GM12892 (cell line): ENCODE measurements around the gene LENEP.

ENCODE experiments used
- DNase-seq: peaks from one replicate; pipeline ENCODE4 v3.0.0; 2011; ENCODE audit not compliant: insufficient read length
- FAIRE-seq: peaks from 2 replicates; lab custom pipeline; 2011; peaks lifted over from hg19 to GRCh38; lab: Jason Lieb, UNC
- POLR2A ChIP-seq: IDR thresholded peaks from 2 replicates; pipeline ENCODE4 v1.6.1; 2011; ENCODE audit warnings: low read depth, low read length, control low read depth
- POLR2AphosphoS5 ChIP-seq: IDR thresholded peaks from 2 replicates; pipeline ENCODE4 v1.6.1; 2011; ENCODE audit warnings: low read depth, low read length, control low read depth
- TAF1 ChIP-seq: IDR thresholded peaks from 2 replicates; pipeline ENCODE4 v1.6.1; 2011; ENCODE audit warnings: low read depth, mild to moderate bottlenecking, control low read depth, low read length, borderline replicate concordance

The LENEP gene

DNA sequence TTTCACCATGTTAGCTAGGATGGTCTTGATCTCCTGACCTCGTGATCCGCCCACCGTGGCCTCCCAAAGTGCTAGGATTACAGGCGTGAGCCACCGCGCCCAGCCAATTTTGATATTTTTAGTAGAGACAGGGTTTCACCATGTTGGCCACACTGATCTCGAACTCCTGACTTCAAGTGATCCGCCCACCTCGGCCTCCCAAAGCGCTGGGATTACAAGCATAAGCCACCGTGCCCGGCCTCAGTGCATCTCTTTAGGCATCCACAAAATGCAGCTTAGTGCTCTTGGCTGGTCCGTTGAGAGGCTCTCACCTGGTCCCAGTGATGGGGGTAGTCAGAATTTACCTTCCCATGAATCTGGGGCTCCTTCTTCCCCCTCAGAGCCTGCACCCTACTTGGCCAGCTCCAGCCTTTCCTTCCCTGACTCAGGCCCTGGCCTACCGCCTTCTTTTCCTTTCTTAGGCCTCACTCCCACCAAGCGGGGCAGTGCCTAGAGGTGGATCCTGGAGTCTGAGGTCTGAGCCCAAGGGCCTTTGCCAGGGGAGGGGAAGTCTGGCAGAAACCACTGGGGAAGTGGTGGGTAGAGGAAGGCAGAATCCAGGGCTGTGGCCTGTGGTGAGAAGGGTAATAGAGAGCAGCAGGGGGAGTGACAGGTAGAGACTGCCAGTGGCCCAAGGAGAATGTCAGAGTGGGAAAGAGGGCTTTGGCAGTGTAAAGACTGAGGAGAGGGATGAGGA lies 3.7 kb downstream of the LENEP start:
- DNase-seq (no peak), FAIRE-seq (no peak)
- TF ChIP-seq TAF1 (no peak), POLR2AphosphoS5 (no peak), POLR2A (no peak)

DNA sequence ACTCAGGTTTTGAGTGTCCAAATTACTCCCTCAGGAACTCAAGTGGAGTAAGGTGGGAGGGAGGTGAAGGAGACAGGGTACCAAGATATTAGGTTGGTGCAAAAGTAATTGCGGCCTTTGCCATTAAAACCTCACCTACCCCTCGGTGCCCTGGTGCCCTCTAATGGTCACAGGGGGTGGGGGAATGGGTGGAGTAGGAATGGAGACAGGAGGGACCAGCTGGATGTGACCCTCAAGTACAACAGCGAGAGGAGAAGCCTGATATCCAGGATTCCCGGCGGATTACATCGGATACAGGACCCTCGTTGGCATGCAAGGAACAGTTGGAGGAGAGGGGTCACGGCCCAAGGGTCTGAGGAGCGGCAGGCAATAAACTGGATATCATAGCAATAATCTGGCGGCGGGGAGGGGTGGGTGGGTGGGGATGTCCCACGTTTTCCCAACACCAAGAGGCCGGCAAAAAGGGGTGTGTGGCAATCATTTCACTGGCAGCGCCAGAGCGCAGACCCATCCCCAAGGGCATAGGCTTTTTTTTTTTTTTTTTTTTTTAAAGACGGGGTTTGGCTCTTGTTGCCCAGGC lies 4.9 kb downstream of the LENEP start:
- no peak for TF ChIP-seq POLR2A
- no peak for TF ChIP-seq TAF1
- TF ChIP-seq POLR2AphosphoS5, result no peak
- DNase-seq, result no peak

DNA sequence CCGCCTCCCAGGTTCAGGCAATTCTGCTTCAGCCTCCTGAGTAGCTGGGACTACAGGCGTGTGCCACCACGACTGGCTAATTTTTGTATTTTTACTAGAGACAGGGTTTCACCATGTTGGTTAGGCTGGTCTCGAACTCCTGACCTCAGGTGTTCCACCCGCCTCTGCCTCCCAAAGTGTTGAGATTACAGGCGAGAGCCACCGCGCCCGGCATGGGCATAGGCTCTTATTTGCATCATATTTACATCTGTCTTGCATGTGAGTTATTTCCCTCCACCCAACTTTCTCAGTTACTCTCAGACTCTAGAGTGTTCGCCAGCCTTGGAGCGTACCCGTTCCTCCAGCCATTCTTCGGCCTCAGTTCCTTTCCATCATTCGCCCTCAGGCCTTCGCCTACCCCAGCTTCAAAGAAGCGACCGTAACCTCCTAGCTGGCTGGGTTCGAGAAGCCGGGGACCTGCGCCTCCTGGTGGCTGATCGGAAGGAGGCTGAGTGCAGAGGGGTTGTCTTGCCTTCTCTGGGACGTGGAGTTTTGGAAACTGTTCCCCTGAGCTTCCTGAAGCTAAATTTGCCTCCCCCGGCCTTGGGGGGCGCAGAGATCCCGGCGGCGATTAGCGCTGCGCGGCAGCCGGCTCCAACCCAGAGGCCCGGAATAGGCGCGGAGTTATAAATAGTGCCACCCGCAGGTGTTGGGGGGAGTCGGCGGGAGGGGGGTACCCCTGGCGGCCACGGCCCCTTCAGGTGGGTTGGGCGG lies 5.6 kb downstream of the LENEP start:
- peak; percentile 79 for FAIRE-seq
- TF ChIP-seq TAF1 (peak; percentile 67; the same call in 1 of the 2 replicates), POLR2A (peak; percentile 81), POLR2AphosphoS5 (no peak; the same call in 1 of the 2 replicates)
- peak; percentile 79 for DNase-seq

More for the DNA sequence above, 4.9 kb downstream of the LENEP start:
- no peak for FAIRE-seq

DNA sequence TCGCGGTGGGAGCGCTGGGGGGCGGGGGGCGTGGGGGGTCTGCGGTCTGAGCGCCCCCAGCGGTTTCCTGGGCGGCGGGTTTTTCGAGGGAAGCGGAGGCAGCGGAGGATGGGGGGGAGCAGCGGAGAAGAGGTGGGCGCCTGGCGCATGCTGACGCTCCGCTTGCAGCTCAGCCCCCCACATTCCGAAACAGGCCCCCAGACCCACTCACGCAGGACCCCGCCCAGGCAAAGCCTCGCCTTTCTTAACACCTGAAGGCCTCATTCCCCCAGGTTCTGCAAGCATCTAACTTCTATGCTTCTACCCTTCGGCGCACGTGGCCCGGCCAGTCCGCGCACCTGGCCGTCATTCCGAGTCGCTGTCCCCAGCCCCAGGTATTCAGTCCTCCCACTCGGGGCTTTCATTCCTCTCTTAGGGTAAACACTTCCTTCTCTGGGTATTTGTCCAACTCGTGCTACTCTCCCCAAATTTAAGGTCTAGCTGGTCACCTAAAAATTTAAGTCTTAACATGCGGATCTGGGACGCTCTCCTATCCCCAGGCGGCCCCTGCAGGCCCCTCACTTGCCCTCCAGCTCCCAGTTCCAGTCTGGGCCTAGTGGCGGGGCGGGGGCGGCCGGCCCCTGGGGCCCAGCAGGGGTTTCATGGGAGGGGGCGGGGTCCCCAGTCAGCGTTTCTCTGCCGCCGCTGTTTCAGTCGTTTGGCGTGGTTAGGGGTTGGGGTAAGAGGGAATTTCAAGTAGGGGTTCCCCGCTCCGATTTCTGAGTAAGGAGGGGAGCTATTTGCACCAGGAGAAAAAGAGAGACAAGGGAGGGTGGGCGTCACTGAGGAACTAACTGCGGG lies 6.4 kb downstream of the LENEP start:
- peak; percentile 66 for FAIRE-seq
- no peak for DNase-seq
- TF ChIP-seq POLR2AphosphoS5, result no peak
- TF ChIP-seq POLR2A, result 0 out of 2 replicates have a peak, but pooled peaks have one; percentile 50

DNA sequence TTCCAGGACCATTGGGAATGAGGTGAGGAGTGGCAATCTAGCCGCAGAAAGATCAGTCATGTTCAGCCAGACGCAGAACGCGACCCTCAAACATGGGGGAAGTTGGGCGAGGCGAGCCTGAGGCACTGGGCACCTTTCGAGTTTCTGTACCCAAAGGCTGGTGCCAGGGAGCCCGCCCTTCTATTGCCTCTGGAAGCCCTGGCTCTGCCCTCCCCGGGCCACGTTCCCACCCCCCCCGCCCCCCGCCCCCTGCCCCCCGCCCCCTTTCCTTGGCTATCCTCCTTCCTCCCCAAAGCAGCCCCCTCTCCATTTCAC lies 7.0 kb downstream of the LENEP start:
- TF ChIP-seq TAF1, result no peak
- TF ChIP-seq POLR2AphosphoS5, result no peak
- FAIRE-seq (no peak), DNase-seq (no peak)

DNA sequence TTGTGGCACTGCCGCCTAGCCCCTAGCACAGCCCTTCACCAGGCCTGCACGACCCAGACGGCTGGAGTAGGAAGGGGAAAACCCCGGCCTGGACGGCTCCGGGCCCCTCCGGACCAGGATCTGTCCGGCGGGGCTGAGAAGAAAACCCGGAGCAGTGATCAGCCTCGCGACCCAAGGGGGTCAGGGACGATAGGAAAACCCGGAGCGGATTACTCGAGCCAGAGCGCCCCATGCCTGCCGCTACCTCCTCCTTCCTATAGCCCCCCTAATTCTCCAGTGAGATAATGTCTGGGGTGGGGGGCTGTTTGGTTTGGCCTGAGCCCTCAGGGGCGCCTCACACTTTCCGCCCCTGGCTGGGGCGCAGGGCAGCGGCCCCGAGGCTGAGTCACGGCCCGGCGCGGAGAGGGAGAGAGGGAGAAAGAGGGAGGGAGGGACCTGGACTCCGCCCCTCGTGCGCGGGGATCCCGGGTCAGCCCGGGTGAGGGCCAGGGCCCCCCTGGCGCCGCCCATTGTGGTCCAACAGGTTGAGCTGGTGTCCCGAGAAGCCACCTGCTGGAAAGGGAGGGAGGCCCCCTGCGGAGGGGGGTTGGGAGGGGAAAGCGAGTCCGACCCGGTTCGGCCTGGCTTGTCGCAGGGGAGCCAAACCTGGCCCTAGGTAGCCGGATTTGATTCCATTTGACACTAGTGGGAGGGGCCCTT lies 7.5 kb downstream of the LENEP start:
- TF ChIP-seq TAF1 (0 out of 2 replicates have a peak, but pooled peaks have one; percentile 48), POLR2AphosphoS5 (no peak), POLR2A (peak; percentile 29; the same call in 1 of the 2 replicates)
- peak; percentile 85 for DNase-seq
- peak; percentile 92 for FAIRE-seq

DNA sequence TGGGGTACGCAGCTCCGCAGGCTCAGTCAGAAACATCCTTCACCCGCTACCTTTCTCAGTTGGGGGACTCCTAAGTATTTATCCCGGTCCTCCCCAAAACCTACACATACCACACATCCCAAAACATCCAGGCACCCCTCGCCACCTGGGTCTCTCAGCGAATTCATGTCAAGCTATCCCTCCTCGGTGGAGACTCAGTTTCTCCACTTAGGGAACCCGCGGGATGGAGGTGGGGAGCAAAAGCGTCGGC lies 8.0 kb downstream of the LENEP start:
- FAIRE-seq (peak; percentile 33), DNase-seq (no peak)
- no peak for TF ChIP-seq POLR2AphosphoS5
- TF ChIP-seq POLR2A, result no peak
- no peak for TF ChIP-seq TAF1

DNA sequence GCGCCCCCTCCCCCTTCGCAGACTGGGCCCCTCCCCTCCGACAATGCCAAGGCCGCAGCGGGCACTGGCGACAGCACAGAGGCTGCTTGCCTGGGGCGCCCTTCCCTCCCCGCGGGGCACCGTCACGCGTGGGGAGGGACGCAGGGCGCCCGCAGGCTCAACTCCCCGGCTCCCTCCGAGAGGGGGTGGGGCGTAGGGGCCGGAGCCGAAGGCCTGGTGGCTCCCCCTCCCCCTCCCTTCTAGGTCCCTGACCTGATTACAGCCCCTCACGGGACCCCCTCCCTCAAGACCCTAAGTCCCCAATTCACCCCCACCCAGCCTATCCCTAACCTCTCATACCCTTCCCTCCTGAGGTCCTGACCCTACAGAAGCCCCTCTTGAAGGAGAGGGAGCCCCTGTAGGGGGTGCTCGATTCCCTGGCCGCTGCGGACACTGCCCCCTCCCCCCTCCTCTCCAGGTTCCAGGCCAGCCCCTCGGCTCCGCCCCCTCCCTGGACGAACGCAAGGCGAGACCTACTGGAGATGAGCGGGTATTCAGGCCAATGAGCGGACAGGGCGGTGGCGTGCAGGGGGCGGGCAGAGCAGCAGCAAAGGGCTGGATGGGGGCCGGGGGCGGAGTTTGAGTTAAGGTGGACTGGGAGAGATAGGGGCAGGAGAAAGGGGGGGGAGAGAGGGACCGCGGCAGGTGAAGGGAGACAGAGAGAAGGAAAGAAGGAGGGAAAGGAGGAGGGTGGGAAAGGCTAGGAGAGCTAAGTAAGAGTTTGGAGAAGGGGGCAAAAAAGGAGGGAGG lies 8.5 kb downstream of the LENEP start:
- TF ChIP-seq POLR2A (no peak), TAF1 (no peak), POLR2AphosphoS5 (no peak)
- peak; percentile 98 for DNase-seq
- FAIRE-seq, result peak; percentile 99

DNA sequence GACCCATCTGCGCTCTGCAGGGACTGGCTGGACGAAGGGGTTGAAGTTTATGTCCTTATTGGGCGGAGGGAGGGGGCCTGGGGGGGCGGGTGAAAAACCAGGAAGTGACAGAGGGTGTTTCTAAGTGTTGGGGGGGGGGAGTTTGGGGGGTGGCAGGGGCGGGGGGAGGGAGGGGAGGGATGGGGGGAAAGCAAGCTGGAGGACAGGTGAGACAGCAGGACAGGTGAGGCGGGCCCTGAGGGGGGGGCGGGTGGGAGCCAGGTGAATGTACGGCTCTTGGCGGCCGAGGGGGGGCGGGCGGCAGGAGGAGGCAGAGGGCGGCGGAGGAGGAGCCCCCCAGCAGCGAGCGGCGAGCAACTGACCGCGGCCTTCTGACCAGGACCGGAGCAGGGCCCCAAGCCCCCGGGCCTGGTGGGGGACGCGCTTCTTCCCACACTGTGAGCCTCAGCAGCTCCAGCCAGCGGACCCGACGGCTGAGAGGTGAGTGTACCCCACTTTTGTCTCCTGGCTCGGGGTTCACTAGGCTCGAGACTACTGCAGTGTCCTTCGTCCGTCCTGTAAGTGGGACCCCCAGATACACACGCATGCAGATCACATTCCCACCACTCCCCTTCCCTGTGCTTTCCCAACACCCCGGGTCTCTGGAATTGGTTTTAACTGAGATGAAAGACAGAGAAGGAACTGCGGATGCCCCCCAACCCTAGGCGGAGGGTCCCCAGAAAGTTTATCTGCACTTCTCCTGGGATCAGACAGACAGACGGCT lies 9.3 kb downstream of the LENEP start, which contains the start of gene ZBTB7B:
Gene ZBTB7B, plus strand, starts transcription at position 339 of the 763 bp plus-strand sequence. CDS start 11,859 bp downstream, outside the sequence.
- DNase-seq, result no peak
- no peak for TF ChIP-seq POLR2A
- TF ChIP-seq POLR2AphosphoS5, result no peak
- no peak for TF ChIP-seq TAF1
- FAIRE-seq, result no peak
